HG02884 (cell line): ENCODE measurements around the gene OLIG3.

Experiments used
- ATAC-seq: cut with Tn5 transposase; IDR thresholded peaks from one replicate; pipeline ENCODE4 v1.9.1; 2021; ENCODE audit warnings: mild to moderate bottlenecking, moderate library complexity; ENCODE audit not compliant: unreplicated experiment

OLIG3 gene

DNA sequence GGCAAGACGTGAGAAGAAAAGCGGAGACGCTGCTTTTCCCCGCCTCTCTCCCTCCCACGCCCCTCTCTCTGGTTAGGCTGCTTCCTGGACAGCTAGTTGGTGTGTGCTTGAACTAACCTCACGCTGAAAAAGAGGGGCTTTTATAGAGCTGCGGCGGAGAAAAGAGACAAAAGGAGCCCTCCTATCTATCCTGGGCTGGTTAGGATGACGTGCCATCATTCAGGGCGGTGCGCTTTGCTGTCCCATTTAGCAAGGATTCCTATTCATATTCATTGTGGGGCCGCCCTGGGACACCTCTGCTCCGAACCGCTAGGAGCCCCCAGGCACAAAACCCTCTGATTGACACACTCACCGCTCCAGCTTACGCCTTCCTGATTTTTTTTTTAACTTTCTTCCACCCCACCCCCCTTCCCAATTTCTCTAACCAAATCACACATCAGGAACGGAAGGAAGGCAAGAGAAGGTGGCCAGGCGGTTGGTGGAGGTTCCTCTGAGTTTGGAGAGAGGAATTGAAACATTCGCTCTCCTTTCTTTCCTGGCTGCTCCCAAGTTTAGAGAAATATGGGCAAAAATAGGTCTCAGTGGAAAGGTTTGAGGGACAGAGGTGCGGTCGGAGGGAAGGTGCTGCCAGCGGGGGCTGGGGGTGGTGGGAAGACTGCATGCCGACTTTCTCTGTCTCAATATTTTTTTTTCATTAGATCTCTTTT, at the start of gene OLIG3:
Gene OLIG3 (minus strand): TSS at position 114 of the 707 bp plus-strand sequence. CDS start 224 bp downstream, outside the sequence.
- no peak for ATAC-seq

GRCh38 chr6:137543114-137543513, 48.9 kb upstream of the OLIG3 start:
- no peak for ATAC-seq

DNA sequence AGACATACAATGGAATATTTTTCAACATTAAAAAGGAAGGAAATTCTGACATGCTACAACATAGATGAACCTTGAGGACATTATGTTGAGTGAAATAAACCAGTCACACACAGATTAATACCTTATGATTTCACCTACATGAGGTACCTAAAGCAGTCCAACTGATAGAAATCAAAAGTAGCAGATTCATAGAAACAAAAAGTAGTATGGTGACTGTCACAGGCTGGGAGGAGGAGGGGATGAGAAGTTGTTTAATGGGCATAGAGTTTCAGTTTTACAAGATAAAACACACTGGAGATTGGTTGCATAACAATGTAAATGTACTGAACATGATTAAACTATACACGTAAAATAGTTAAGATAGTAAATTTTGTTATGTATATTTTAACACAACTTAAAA, 48.5 kb upstream of the OLIG3 start:
- ATAC-seq = no peak

GRCh38 chr6:137541534-137542063, 47.4 kb upstream of the OLIG3 start:
- ATAC-seq = no peak

DNA sequence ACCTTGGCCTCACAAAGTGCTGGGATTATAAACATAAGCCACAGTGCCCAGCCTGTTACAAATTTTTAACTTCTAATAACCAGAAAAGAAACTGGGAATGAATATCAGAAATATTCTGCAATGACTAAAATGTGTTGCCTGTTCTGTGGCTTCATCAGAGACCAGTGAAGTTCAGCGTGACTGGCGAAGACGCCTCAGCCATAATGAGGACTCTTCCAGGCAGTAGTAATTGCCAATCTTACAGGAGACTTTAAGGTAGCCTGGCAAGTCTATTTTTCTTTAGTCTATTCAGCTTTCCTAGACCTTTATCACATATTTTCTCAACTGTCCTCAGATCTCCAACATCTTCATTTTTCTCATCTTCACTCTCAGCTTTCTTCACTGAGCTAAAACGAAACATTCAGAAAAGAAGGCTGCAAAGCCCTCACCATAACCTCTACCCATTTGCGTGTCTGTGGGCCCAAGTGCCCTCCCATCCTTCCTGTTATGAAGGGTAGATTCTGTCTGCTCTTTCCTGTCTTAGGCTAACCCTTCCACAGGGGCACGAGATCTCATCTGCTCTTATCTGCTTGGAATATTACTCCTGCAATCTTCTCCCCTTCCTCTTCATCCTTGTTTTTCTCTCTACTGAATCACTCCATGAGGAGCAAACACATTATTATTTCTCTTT, 42.0 kb upstream of the OLIG3 start:
- no peak for ATAC-seq

- no peak for ATAC-seq
Observed at GRCh38 chr6:137531376-137532092, 37.3 kb upstream of the OLIG3 start.

GRCh38 chr6:137530404-137530803, 36.2 kb upstream of the OLIG3 start:
- ATAC-seq = no peak

GRCh38 chr6:137522831-137523230, 28.6 kb upstream of the OLIG3 start:
- no peak for ATAC-seq

DNA sequence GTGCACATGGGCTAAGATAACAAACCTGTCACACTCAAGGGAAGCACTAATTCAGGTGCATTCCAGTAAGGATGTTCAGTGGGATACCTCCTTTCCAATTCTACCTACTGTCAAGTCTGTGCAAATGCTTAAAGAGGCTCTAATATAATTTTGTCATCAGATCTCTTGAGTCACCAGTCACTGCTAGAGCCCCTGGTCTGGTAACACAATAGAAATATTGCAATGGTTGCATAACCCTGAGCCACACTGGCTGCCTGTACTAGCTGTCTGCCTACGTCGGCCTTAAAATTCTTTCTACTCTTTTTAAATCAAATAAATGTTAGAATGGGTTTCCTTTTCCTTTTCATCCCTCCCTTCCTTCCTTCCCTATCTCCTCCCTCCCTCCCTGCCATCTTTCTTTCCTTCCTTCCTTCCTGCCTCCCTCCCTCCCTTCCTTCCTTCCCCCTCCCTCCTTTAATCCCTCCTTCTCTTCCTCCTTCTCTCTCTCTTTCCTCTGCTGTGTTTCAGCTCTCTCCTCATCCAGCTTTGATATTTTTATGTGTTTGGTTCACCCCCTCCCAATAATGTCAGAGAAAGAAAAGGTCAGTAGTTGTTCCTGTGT, 28.1 kb upstream of the OLIG3 start:
- ATAC-seq = no peak

DNA sequence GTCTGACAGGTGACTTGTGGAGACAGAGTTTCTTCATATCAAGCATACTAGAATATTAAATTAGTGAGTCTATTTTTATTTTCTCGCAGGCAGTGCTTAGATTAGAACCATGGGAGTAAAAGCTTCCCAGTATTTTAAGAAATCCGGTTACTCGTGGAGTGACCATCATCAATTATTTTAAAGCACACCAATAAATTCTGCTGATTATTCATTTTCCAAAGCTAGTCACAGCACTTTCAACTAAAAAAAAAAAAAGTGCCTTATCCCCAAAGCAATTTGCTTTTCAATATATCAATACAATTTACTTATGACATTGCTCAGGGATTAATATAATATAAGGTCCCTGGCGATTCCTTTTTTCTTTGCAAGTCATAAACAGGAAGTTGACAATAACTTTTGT, 26.3 kb upstream of the OLIG3 start:
- ATAC-seq = no peak

DNA sequence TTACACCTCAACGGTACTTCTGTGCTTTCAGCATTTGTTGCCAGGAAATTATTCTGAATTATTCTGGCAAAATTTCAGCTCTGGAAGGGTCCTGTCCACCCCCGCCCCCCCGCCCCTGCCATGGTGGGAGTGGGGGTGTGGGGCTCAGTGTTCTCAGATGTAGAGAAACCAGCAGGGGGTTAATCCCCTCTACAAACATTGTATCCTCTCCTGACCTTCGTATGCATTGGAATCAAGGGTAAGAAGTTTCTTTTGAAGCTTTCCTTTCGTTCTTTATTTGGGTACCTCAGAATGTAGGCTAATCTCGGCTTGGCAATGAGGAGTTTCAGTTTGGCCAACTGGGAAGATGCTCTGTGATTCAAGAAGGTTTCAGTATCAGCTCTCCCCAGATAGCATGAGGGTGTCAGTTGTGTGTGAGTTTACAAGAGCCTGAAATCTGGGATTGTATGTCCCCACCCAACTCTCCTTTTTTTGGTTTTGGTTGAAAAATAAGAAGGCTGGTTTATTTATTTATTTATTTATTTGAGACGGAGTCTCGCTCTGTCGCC, 25.5 kb upstream of the OLIG3 start:
- no peak for ATAC-seq

DNA sequence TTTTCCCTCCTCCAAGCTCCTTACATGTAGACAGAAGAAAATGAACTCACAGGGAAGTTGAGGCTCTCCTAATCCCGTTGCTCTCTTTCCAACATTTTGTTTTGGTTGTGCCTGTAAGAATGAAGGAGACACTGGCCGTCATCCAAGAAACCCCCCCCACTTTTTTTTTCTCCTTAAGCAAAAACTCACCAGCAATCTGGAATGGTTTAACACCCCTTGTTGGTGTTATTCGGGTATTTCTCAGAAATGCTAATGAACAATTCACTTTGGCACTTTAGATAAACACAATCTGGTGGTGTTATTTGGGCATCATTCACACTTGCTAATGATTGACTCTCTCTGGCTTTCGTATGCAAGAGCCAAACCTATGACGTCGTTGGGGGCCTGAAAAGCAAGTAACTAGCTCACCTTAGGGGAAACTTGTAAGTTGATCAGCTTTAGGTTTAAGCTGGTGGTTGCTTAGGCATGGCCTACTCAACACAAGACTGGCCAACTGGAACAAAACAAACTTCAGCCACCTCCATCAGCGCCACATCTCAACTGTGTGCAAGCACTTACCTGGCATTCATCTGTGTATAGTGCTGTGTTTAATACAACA, 24.3 kb upstream of the OLIG3 start:
- no peak for ATAC-seq

DNA sequence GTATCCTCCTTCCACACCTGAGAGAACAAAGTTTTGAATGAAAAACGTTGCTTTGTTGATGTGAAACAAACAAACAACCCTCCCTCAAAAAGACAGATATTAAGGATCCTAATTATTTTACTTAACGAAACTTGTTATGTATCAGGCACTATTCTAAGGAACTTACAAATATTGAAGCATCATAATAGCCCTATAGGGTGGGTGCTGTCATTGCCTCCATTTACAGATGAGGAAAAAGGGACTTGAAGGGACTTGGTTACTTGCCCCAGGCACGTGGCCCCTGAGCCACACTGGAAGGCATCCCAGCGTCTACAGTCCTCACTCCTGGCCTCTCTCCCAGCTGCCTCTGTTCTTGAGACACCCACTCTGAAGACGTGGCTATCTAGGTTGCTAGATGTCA, 20.2 kb upstream of the OLIG3 start:
- no peak for ATAC-seq

DNA sequence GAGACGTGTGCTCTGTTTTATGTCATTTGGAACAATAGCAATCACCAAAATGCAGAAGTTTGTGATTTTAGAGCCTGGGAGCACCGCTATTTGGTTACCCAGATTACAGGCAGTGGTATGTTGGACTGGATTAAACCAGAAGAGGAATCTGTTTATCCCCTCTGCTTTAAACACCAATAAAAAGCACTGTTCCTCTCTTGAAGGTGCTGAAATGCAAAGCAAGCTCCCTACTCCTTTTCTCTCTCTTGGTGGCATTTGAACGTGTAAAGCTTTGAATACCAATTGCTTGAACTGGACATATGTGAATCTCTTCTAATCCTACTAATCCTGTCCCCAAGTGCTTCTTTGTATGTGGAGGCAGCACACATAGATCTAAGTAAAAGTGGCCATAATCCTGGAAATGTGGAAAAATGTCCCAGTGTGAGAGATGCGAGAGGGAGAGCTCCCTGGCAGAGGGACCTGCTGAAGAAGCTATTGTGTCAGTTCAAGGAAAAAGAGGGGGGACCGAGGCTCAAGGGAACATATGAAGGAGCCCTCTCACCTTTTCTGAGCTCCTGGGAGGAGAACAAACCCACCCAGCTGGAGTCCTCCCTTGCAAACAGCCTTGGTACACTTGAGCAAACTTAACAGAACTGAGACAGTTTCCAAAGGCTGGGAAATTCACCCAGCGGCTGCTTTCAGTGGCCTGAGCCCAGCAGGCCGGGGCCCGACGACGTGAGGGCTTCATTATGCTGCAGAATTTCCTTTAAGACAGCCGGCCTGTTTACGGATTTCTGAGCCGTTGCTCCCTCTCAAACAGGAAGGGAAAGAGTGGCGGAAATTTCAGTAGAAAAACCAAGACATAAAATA, 18.8 kb upstream of the OLIG3 start:
- no peak for ATAC-seq

- no peak for ATAC-seq
Observed at GRCh38 chr6:137510923-137511322, 16.7 kb upstream of the OLIG3 start.

- no peak for ATAC-seq
Observed at GRCh38 chr6:137498481-137499190, 4.4 kb upstream of the OLIG3 start.

DNA sequence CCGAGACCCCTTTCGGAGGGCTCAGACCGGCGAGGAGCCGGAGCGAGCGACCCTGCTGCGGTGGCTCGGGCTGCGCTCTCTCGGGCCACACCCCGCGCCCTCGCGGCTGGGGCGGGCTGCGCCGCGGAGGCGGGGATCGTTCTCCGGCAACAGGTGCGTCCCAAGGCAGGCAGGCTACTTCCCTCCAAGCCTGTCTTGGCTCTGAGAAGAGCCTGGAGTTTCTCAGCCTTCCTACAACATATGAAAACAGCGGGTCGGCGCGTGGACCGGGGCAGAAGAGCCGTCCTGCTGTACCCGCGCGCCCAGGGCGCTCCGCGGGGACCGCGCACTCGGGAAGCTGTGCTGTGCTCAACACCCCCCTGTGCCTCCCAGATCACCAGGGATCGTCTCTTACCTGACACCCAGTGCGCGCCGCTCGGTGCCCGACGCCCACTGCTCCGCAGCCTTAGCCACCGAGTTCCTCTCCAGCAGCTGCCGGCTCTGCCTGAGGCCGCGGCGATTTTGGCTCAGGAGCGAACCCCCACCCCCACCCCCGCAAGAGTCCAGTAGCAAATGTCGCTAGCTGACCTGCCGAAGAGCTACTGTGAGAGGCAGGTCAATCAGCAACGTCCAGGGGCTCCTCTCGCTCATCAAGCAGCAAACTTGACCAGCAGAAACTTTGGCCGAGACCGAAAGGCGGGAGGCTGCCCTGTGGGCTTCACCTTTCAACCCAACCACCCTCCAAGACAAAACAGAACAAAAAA, 3.7 kb upstream of the OLIG3 start:
- no peak for ATAC-seq

- no peak for ATAC-seq
Observed at GRCh38 chr6:137496909-137497720, 2.9 kb upstream of the OLIG3 start.
